ENCODE data around the gene KCNAB1.

DNA sequence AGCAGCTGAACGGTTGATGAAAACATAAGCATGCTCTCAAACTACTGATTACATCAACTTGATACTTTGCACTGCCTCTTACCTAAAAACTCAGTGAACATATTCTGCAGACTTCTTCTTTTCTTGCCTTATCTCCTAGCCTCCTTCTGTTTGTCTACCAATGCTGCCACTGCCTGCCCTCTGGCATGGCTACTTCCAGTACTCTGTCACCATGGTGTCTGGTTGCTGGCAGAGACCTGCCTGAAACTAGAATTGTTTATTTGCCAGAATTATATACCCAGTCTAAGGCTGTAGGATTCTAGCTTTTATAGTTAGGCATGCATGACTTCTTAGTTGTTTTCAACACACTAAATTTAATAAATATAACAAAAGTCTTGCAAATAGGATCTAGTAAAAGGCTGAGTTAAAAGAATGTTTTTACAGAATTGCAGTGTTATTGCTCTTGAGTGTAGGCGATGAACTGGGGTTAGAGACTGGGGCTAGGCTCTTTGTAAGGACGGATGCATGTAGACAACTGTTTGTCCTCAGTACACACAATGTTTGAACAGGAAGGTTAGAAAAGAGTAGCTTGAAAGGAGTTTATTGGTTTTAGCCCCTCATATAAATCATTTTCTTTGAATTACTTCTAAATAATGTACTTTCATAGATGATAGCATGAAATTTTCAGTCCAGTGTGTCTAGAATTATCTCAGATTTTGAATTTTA lies 116.3 kb downstream of the KCNAB1 start:
- TF ChIP-seq MAX (IDR thresholded peaks at IDR 0.05) (no peak), PHF8 (conservative IDR thresholded peaks at IDR 0.05; ENCODE audit: low read depth, low read length) (no peak), POLR2AphosphoS5 (IDR thresholded peaks at IDR 0.05; ENCODE audit: low read depth, low read length) (no peak)

Data from H1 (cell line).